ENCODE data around the gene SLC1A4.
A peak's percentile ranks its signal among the peaks of the same experiment; 100 is the strongest.

The SLC1A4 gene

DNA sequence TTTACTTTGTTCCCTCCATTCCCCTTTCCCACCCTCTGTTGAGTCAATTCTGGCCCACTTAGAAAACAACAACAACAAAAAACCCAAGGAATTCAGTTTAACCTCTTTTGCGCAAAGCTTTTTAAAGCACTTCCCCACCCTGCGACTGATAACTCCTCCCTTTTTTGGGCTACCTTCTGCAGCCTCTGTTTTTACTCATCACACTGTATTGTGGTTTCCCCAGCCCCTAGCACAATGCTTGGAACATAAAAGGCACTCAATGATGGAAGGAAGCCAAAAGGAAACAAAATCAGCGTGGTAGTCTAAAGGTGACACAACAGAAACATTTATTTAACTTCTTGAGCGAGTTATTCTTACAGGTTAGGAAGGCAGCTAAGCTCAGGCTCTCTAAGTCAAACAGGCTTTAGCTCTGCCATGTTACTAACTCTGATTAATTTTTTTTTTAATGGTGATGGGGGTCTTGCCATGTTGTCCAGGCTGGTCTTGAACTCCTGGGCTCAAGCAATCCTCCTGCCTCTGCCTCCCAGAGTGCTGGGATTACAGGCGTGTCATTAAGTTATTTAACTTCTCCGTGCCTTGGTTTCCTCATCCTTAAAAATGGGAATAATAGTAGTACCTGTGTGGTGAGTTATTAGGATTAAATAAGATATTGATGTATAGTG is 68.3 kb downstream of the SLC1A4 start:
- TF ChIP-seq, protein P1, sequence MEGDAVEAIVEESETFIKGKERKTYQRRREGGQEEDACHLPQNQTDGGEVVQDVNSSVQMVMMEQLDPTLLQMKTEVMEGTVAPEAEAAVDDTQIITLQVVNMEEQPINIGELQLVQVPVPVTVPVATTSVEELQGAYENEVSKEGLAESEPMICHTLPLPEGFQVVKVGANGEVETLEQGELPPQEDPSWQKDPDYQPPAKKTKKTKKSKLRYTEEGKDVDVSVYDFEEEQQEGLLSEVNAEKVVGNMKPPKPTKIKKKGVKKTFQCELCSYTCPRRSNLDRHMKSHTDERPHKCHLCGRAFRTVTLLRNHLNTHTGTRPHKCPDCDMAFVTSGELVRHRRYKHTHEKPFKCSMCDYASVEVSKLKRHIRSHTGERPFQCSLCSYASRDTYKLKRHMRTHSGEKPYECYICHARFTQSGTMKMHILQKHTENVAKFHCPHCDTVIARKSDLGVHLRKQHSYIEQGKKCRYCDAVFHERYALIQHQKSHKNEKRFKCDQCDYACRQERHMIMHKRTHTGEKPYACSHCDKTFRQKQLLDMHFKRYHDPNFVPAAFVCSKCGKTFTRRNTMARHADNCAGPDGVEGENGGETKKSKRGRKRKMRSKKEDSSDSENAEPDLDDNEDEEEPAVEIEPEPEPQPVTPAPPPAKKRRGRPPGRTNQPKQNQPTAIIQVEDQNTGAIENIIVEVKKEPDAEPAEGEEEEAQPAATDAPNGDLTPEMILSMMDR (IDR thresholded peaks at IDR 0.05; ENCODE audit: borderline replicate concordance, control extremely low read depth, extremely low read depth, insufficient read depth, missing control alignments) = no peak
- in situ Hi-C loops (cut with MboI; ENCODE audit: low sequenced_read_pairs, unreplicated experiment) = no loop called here
- peak; percentile 71 for DNase-seq (ENCODE audit: low spot score)

DNA sequence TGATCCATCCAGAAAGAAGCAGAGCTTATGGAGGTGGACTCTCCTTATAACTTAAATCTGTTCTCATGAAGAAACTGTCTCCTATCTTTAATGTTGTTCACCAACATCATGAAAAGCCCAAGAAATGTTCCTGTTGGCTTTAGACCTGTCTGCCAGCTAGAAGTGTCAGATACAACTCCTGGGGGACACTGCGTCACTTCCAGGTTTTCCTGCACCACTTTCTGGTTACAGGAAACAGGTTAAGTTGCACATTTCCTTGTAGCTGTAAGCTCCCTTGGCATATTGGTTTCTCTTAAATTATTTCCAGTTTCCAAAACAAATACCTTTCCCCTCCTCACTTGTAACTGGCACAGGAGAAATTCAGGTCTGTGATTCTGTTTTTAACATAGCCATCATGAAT is 69.9 kb downstream of the SLC1A4 start:
- DNase-seq (ENCODE audit: low spot score) = no peak
- TF ChIP-seq, protein P1 (IDR thresholded peaks at IDR 0.05; ENCODE audit: borderline replicate concordance, control extremely low read depth, extremely low read depth, insufficient read depth, missing control alignments) = no peak
- in situ Hi-C loops (cut with MboI; ENCODE audit: low sequenced_read_pairs, unreplicated experiment) = no loop called here

DNA sequence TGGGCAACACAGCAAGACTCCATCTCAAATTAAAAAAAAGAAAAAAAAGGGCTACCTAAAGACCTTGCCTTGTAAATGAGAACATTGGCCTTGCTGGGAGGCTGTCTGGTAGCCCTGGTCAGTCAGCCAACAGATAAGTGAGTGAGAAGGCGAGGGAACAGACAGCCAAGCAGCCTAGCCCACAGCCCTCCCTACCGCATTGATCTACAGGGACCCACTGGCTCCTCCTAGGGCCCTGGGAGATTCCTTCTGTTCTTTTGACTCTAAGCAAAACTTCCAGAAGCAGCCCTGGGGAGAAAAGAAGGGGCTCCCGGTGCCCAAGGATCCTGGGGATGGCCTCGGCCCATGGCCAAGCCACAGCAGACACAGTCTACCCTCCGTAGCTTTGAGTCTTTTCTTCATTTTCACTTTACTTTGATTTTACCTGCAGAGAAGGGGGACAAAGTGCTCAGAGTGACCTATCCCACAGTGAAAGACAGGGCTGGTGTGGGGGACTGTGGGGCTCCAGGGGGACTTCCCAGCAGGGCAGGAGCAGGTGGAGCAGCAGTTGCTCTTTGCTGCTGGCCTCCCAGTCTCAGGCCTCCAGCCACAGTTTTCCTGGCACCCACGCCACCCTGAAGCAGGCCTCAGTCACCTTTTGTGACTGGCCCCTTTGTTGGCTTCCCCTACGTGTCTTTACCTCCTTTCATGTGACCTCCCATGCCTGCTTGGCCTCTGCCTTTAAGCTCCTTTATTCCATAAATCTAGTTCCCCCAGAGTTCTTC is 72.1 kb downstream of the SLC1A4 start:
- no peak for DNase-seq (ENCODE audit: low spot score)
- in situ Hi-C loops (cut with MboI; ENCODE audit: low sequenced_read_pairs, unreplicated experiment) = loop anchor here (10.0 kb wide), 2 partner anchors 103 to 503 kb away; no protein-coding TSS in a partner anchor

DNA sequence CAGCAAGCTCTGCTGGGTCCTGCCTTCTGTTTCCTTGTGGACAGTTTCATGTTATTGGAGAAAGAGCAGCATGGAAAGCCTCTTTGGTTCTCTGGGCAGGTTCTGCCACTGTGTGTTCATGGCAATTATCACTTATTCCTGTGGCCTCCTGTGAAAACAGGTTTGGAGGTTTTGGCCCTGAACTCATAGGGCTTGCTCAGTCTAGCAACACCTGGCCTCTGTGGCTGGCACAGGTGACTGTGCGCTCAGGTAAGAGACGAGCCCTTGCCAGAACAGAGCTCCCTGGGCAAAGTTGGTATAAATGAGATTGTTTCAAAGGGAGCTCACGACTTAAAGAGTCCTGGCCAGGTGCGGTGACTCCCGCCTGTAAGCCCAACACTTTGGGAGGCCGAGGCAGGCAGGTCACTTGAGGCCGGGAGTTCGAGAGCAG is 72.7 kb downstream of the SLC1A4 start:
- in situ Hi-C loops (cut with MboI; ENCODE audit: low sequenced_read_pairs, unreplicated experiment) = loop anchor here (10.0 kb wide), 2 partner anchors 103 to 503 kb away; no protein-coding TSS in a partner anchor
- TF ChIP-seq, protein P1 (IDR thresholded peaks at IDR 0.05; ENCODE audit: borderline replicate concordance, control extremely low read depth, extremely low read depth, insufficient read depth, missing control alignments) = no peak
- DNase-seq (ENCODE audit: low spot score) = peak; percentile 3

More for the DNA sequence above, 72.1 kb downstream of the SLC1A4 start:
- TF ChIP-seq, protein P1 (IDR thresholded peaks at IDR 0.05; ENCODE audit: borderline replicate concordance, control extremely low read depth, extremely low read depth, insufficient read depth, missing control alignments) = no peak

DNA sequence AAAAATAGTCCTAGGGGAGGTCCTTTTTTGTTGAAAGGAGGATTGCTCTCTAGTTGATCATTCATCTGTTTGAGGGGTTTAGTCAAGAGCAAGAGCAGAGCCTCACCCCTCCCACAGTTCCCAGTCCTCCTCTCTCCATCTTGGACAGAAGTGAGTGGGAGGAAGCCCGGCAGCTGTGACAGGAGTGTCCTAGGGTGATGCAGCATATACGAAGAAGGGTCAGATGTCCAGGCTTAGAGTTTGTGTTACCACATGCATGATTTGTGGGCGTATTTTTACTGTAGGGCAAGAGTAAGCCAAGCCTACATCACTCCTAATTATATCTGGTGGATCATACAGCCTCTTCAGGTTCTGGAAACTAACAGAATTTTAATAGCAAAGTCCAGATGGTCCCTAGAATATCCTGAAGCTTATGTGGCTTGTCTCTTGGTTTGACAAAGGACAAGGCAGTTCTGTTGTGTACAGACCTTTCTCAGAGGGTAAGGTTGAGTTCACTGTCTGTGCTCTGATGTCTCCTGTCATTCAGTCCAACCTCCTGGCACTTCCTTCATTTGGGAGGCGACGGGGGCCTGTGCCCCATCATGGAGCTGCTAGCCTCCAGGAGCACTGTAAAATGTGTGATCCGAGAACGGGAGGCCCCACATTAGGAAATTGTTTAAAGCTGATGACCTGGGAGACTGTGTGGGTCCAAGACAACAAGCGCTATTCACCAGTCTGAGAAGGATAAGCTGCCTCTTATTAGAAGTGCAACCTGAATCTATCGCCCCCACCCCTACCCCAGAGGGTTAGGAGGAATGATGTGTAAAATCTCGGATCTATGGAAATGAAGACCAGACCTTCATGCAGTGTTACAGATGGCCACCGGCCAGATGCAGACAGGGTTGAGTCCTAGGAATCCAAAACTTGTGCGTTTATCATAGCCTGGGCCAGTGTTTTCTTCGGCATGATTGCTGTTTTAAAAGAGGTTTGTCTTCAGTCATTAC is 73.9 kb downstream of the SLC1A4 start:
- TF ChIP-seq, protein P1 (IDR thresholded peaks at IDR 0.05; ENCODE audit: borderline replicate concordance, control extremely low read depth, extremely low read depth, insufficient read depth, missing control alignments) = no peak
- DNase-seq (ENCODE audit: low spot score) = peak; percentile 3
- in situ Hi-C loops (cut with MboI; ENCODE audit: low sequenced_read_pairs, unreplicated experiment) = loop anchor here (10.0 kb wide), 2 partner anchors 102 to 502 kb away; no protein-coding TSS in a partner anchor

Data from GM13976 (cell line).